Jurkat, Clone E6-1 (cell line): ENCODE measurements around the gene ATG9A.
A peak's percentile ranks its signal among the peaks of the same experiment; 100 is the strongest.

Experiments used
- DNase-seq: peaks from one replicate; pipeline ENCODE4 v3.0.0-alpha.2; 2011; ENCODE audit warnings: low read depth, low spot score
- H3K4me3 ChIP-seq: 2 replicates; pipeline ENCODE4 v1.5.1; 2011; ENCODE audit warnings: mild to moderate bottlenecking, low read length, control low read depth, moderate library complexity

ATG9A gene

DNA sequence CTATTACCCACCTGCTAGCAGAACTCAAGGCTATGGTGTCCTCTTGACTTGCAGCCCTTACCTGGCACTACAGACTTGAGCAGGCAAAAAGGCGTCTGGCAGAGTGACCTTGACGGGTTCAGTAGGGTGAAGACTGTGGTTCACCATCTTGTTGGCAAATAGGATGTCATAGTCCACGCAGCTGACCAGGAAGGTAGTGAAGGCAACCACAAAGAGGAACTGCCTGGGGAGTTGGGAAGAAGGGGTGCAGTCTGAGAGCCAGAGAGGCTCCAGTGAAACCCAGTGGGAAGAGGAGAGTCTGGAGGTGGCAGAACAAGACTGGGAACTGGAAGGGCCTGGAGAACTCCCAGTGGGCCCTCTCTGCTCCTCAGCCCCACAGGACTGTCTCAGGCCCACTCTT is 4.1 kb downstream of the ATG9A start:
- no peak for DNase-seq
- H3K4me3 ChIP-seq, result no peak overlapping the region

- H3K4me3 ChIP-seq, result no peak overlapping the region
- DNase-seq, result no peak
Measured at GRCh38 chr2:219223831-219224610, 5.4 kb downstream of the ATG9A start.

- no peak for DNase-seq
- H3K4me3 ChIP-seq, result no peak overlapping the region
Measured at GRCh38 chr2:219221957-219222518, 7.4 kb downstream of the ATG9A start.

DNA sequence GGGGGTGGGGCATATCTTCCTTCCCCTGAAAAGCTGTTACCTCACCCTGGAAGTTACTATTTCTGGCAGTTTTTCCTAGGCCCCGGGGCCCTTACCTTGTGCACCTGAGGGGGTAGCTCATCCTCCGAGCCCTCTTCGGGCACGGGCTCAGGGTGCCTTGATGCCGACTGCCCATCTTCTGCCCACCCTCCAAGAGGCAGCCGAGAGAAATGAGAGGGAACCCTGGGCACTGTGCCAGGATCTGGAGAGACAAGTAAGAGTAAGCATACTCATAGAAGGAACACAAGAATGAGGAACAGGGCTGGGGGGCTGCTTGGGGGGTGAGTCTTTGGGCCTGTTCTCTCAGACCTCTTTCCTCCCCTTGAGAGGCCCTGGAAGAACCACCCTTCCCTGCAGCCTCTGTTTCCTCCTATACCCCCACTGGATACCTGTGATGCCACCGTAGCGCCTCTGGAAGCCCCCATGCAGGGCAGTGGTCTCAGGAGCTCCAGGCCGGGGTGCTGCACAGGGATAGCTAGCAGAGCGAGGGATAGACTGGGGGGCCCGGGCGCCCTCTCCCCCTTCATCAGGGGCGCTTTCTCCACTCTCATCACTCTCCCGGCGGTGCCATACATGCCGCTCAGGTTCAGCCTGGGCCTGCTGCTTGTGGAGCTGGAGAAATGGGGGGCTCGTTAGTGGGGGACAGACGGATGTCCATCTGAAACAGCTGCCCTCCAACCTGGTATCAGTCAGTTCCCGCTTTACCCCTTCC is 8.6 kb downstream of the ATG9A start:
- no peak overlapping the region for H3K4me3 ChIP-seq
- no peak for DNase-seq

DNA sequence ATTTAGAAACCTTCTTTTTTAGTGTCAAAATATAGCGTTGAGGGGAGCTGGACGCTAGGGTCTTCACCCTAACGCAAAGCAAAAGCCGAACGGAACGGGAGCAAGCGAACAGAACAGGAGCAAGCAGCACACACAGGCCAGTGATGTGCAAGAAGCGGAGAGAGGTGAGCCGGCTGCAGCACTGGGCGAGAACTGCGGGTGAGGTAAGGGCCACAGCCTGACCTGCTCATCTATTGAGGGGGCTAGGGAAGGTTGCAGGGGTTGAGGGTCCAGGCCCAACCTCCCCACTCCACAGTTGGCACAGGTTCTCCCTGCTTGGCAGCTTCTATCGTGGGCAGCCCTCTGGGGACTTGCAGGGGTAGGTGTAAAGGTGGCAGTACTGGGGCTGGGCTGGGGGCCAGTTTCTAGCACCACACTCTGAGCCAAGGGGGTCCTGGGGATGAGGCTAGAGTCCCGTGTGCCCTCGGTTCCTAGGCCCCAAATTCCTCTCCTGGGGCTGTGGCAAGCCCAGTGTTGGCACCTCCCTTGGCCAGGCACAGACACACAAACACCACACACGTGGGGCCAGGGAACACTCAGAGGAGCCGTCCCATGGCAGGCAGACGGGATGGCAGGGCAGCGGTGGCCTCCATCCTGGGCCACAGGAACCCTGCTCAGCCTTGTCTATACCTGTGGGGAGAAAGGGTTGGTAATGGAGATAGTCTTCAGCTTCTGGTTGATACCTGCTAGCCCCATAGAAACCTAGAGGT is 9.5 kb downstream of the ATG9A start:
- H3K4me3 ChIP-seq, result no peak overlapping the region
- DNase-seq, result no peak

DNA sequence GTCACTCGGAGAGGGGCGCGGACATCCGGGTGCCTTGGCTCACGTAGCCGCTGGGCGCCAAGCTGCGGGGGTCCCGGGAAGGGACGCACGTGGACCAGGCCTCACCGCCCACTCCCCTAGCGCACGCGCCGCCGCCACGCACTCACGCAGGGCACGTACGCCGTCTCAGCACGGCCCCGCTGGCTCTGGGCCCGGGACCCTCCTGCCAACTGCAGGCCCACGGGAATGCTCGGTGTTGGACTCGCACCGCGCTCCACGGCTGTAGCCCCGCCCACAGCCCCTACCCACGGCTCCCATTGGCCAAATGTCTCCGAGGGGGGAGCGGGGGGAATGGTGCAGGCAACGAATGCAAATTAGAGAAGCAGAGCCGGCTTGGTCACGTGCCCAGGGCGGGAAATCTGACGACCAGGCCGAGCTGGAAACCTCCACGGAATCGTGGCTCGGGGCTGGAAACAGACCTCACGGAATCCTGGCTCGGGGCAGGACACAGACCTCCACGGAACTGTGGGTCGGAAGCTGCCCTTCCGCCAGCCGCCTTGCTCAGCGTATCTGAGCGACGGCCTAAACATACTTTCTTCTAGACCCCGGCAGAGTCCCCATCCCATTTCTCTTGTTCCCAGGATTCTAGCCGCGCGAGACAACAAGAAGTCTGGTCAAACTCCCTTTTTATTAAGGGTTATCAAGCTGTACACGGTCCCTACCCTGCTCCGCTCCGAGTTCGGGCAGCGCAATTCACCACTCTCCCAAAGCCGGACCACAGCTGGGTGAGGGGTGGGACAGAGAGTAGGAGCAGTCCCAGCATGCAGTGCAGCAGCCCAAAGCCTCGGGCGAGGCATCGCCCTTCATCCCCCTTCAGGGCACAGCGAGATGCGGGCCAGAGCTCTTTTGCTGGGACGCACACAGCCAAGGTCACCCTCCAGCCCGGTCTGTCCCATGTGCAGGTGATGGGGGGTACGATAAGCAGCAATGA is 10.4 kb downstream of the ATG9A start, which contains the start of gene ABCB6:
Gene ABCB6 (minus strand): TSS at position 227 of the 970 bp plus-strand sequence. CDS start 285 bp downstream, outside the sequence.
- H3K4me3 ChIP-seq, result peak within 1 kb of the TSS; percentile 56
- DNase-seq, result peak; percentile 63

- DNase-seq, result no peak
- H3K4me3 ChIP-seq, result peak overlapping the region; percentile 56
Measured at GRCh38 chr2:219218217-219218731, 11.2 kb downstream of the ATG9A start.

DNA sequence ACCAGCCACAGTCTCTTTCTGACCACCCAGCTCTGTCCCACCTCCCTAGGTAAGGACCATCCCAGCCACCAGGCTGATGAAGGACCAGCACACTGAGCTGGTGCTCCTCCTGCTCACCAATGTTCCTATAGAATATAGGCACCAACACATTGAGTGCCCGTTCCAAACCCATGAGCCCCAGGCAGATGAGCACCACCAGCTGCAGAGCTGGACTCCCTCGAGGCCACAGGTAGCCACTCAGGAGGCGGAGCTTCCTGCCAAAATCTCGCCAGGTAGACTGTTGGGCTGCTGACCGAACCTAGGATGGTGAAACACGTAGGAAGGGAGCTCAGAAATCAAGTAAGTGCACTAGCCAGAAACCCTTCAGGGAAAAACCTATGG is 12.9 kb downstream of the ATG9A start:
- DNase-seq, result no peak
- no peak overlapping the region for H3K4me3 ChIP-seq

- DNase-seq, result no peak
- H3K4me3 ChIP-seq, result no peak overlapping the region
Measured at GRCh38 chr2:219215871-219216534, 13.4 kb downstream of the ATG9A start.

- no peak for DNase-seq
- H3K4me3 ChIP-seq, result no peak overlapping the region
Measured at GRCh38 chr2:219214786-219215185, 14.7 kb downstream of the ATG9A start.

GRCh38 chr2:219214141-219214540 is 15.3 kb downstream of the ATG9A start:
- no peak overlapping the region for H3K4me3 ChIP-seq
- DNase-seq, result no peak

- no peak overlapping the region for H3K4me3 ChIP-seq
- no peak for DNase-seq
Measured at GRCh38 chr2:219213486-219214071, 15.9 kb downstream of the ATG9A start.

- DNase-seq, result no peak
- H3K4me3 ChIP-seq, result no peak overlapping the region
Measured at GRCh38 chr2:219213026-219213415, 16.4 kb downstream of the ATG9A start.

DNA sequence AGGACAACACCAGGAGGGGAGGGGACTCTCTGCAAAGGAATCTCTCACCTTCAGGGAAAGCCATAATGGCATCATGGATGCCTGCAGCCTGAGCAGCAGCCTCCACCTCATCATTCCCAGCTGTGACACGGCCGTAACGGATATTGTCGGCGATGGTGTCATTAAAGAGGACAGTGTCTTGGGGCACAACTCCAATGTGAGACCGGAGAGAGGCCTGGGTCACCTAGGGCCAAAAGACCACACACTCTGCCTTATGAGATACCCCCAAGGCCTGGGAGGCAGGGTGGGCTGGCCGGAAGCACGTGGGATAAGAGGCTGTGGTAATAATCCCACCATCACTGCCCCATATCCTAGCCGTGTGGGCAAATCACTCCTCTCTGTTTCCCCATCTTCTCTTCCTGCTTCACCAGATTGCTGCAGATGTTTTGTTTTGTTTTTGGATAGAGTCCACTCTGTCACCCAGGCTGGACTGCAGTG is 18.5 kb downstream of the ATG9A start:
- H3K4me3 ChIP-seq, result no peak overlapping the region
- DNase-seq, result no peak

DNA sequence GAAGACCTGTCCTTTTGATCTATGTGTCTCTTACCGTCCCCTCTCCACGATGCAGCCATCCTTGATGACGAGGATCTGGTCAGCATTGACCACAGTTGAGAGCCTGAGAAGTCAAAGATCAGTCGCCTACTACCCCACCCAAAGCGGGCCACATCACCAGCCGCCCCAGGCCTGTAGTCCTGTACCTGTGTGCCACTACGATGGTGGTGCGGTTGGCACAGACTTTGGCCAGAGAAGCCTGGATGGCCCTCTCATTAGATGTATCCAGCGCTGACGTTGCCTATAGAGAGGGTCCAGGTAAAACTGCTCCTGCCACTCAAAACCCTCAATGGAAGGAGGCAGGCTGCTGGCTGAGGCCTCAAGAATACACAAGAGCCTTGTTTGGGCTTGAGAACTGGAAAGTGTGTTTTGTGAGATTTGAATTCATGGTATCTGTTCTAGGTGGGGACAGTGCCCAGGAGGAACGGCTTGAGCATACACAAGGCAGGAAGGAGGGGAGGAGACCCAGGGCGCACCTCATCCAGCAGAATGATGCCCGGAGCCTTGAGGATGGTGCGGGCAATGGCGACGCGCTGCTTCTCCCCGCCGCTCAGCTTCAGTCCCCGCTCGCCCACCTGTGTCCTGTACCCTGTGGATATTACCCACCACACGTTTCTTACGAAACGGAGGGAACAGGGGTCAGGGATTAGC is 19.1 kb downstream of the ATG9A start:
- DNase-seq, result no peak
- H3K4me3 ChIP-seq, result no peak overlapping the region

DNA sequence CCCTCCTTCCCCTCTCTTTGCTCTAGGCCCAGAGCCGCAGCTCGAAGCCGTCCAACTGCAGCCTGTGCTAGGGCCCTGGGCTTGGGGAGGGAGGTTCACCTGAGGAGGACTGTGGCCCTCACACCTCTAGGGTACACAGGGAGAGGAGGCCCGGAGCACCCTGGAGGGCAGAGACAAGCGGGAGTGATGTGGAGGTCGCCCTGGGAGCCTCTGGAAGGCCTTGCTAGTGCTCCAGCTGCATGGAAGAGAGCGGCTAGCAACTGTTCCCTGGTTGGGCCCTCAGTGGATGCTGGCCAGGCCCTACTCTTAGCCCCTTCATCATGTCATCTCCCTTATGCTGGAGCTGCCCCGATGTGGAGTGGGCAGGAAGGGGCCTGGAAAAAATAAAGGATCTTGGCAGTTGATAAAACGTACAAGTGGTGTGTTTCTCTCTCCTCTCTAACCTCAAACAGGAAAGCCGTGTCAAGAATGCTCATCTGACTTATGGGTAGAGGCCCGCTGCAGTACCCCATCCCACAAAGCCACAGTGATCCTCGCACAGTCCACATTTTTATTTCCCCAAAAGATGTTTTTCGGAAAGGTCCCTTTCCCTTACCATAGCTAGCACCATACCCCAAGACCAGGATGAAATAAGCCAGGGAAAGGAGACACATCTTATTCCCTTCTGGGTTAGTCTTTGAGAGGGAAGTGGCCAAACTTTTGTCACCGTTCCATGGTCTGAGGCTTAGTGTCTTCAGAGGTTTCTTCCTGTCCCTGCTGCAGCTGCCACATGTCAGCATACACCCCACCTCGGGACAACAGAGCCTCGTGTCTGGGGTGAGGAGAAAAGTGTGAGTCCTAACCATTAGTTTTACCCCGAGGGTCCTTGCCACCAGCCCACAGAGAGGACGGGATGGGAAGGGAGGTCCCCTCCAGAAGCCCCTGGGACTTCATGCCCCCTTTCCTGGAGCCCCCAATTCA is 19.9 kb downstream of the ATG9A start:
- no peak for DNase-seq
- no peak overlapping the region for H3K4me3 ChIP-seq
